CD4-positive, alpha-beta T cell treated with Interleukin-17A for 1 hour (primary cell): ENCODE results near the gene ZBTB22.
"Not testable (repeated sequence)": the region's sequence is repeated elsewhere in the genome, so short reads cannot be mapped to it uniquely, and the experiment has no call there.

Source experiments
- DNase-seq: peaks from one replicate; pipeline ENCODE4 v3.0.0-alpha.2; 2020

ZBTB22 gene

GRCh38 chr6:33298773-33299236, 18.7 kb downstream of the ZBTB22 start, which contains the start of gene RGL2:
Gene RGL2 (minus strand): TSS chr6:33298942. CDS start chr6:33298610, 332 bp downstream.
- peak; percentile 76 for DNase-seq

GRCh38 chr6:33297956-33298772, 19.4 kb downstream of the ZBTB22 start:
- peak; percentile 90 for DNase-seq

GRCh38 chr6:33297406-33297955, 20.1 kb downstream of the ZBTB22 start:
- no peak for DNase-seq

GRCh38 chr6:33296797-33297405, 20.6 kb downstream of the ZBTB22 start:
- no peak for DNase-seq

- DNase-seq, result no peak
Observed at GRCh38 chr6:33295621-33296369, 21.7 kb downstream of the ZBTB22 start.

GRCh38 chr6:33294086-33294823, 23.3 kb downstream of the ZBTB22 start:
- DNase-seq, result no peak

GRCh38 chr6:33292996-33293682, 24.4 kb downstream of the ZBTB22 start:
- no peak for DNase-seq

- DNase-seq, result no peak
Observed at GRCh38 chr6:33290459-33290858, 27.1 kb downstream of the ZBTB22 start.

GRCh38 chr6:33289784-33290315, 27.7 kb downstream of the ZBTB22 start:
- no peak for DNase-seq

GRCh38 chr6:33288921-33289783, 28.4 kb downstream of the ZBTB22 start, which contains the start of the genes PFDN6 and WDR46:
Gene PFDN6 (plus strand): TSS chr6:33289601. CDS start chr6:33289857, 256 bp downstream.
Gene WDR46 (minus strand): TSS chr6:33289239. CDS start chr6:33289170, 69 bp downstream.
- peak; percentile 91 for DNase-seq

GRCh38 chr6:33288141-33288920, 29.2 kb downstream of the ZBTB22 start:
- no peak for DNase-seq

GRCh38 chr6:33286946-33287914, 30.3 kb downstream of the ZBTB22 start:
- no peak for DNase-seq

- DNase-seq, result not testable (repeated sequence)
Observed at GRCh38 chr6:33285214-33285613, 32.3 kb downstream of the ZBTB22 start.

- no peak for DNase-seq
Observed at GRCh38 chr6:33280539-33280938, 37.0 kb downstream of the ZBTB22 start.

GRCh38 chr6:33279971-33280511, 37.5 kb downstream of the ZBTB22 start:
- DNase-seq, result peak; percentile 38

GRCh38 chr6:33279257-33279695, 38.3 kb downstream of the ZBTB22 start:
- no peak for DNase-seq

GRCh38 chr6:33278810-33279209, 38.7 kb downstream of the ZBTB22 start:
- DNase-seq, result no peak

GRCh38 chr6:33278392-33278741, 39.2 kb downstream of the ZBTB22 start:
- no peak for DNase-seq
